NT2/D1 (cell line): ENCODE measurements around the gene HSPBAP1.

Source experiments
- DNase-seq: peaks from one replicate; pipeline ENCODE4 v3.0.0-alpha.2; 2011; ENCODE audit warnings: low read depth, low spot score
- H3K27me3 ChIP-seq: 2 replicates; pipeline ENCODE4 v1.6.0; 2011; ENCODE audit warnings: mild to moderate bottlenecking; ENCODE audit not compliant: insufficient read length, insufficient read depth
- H3K36me3 ChIP-seq: 2 replicates; pipeline ENCODE4 v1.6.1; 2011; ENCODE audit warnings: mild to moderate bottlenecking, low read length, mixed read lengths; ENCODE audit not compliant: insufficient read depth, insufficient read length
- H3K4me1 ChIP-seq: 2 replicates; pipeline ENCODE4 v1.5.1; 2011; ENCODE audit not compliant: insufficient read depth, insufficient read length
- H3K4me3 ChIP-seq: 2 replicates; pipeline ENCODE4 v1.5.1; 2011; ENCODE audit warnings: low read depth; ENCODE audit not compliant: insufficient read length
- H3K9ac ChIP-seq: 2 replicates; pipeline ENCODE4 v1.6.0; 2011; ENCODE audit warnings: low read depth; ENCODE audit not compliant: insufficient read length
- H3K9me3 ChIP-seq: 2 replicates; pipeline ENCODE4 v1.5.1; 2011; ENCODE audit warnings: mild to moderate bottlenecking, low read length; ENCODE audit not compliant: insufficient read depth
- SUZ12 ChIP-seq: IDR thresholded peaks from 2 replicates; pipeline ENCODE4 v1.6.1; 2011; ENCODE audit not compliant: insufficient read length, insufficient read depth; ENCODE audit errors: extremely low read depth
- YY1 ChIP-seq: IDR thresholded peaks from 2 replicates; pipeline ENCODE4 v1.6.1; 2011; ENCODE audit not compliant: insufficient read length, insufficient read depth
- ZNF274 ChIP-seq: IDR thresholded peaks from 2 replicates; pipeline ENCODE4 v1.6.1; 2011; ENCODE audit warnings: mild to moderate bottlenecking, low read depth, low read length

HSPBAP1 gene

GRCh38 chr3:122810734-122811133, 17.1 kb upstream of the HSPBAP1 start:
- H3K4me3 ChIP-seq = no peak overlapping the region
- H3K4me1 ChIP-seq = no peaks in the 10 kb centered on the region
- no peak overlapping the region for H3K9ac ChIP-seq
- DNase-seq = no peak
- H3K27me3 ChIP-seq = no peaks in the 10 kb centered on the region
- peaks cover 2% of the 10 kb centered on the region for H3K36me3 ChIP-seq
- TF ChIP-seq YY1 (no peak), ZNF274 (no peak)
- no peaks in the 10 kb centered on the region for H3K9me3 ChIP-seq

GRCh38 chr3:122803977-122804376, 10.3 kb upstream of the HSPBAP1 start:
- Histone ChIP-seq H3K9ac (no peak overlapping the region), H3K27me3 (no peaks in the 10 kb centered on the region), H3K36me3 (peaks cover 2% of the 10 kb centered on the region), H3K4me1 (no peaks in the 10 kb centered on the region), H3K4me3 (no peak overlapping the region), H3K9me3 (no peaks in the 10 kb centered on the region)
- DNase-seq = no peak
- TF ChIP-seq SUZ12 = no peak
- TF ChIP-seq YY1 = no peak
- TF ChIP-seq ZNF274 = no peak

GRCh38 chr3:122802323-122802722, 8.7 kb upstream of the HSPBAP1 start:
- Histone ChIP-seq H3K27me3 (no peaks in the 10 kb centered on the region), H3K36me3 (no peaks in the 10 kb centered on the region), H3K4me3 (no peak overlapping the region), H3K4me1 (no peaks in the 10 kb centered on the region), H3K9me3 (no peaks in the 10 kb centered on the region), H3K9ac (no peak overlapping the region)
- DNase-seq = no peak
- TF ChIP-seq YY1 (no peak), SUZ12 (no peak), ZNF274 (no peak)

- Histone ChIP-seq H3K27me3 (peaks cover 14% of the 10 kb centered on the region), H3K4me1 (no peaks in the 10 kb centered on the region), H3K4me3 (no peak overlapping the region), H3K9me3 (no peaks in the 10 kb centered on the region), H3K9ac (no peak overlapping the region), H3K36me3 (no peaks in the 10 kb centered on the region)
- no peak for TF ChIP-seq YY1
- no peak for TF ChIP-seq SUZ12
- TF ChIP-seq ZNF274 = no peak
- DNase-seq = no peak
Observed at GRCh38 chr3:122800706-122801237, 7.1 kb upstream of the HSPBAP1 start.

GRCh38 chr3:122800031-122800430, 6.4 kb upstream of the HSPBAP1 start:
- H3K9me3 ChIP-seq = no peaks in the 10 kb centered on the region
- DNase-seq = no peak
- H3K27me3 ChIP-seq = peaks cover 20% of the 10 kb centered on the region
- H3K36me3 ChIP-seq = no peaks in the 10 kb centered on the region
- H3K4me1 ChIP-seq = no peaks in the 10 kb centered on the region
- TF ChIP-seq YY1 (no peak), SUZ12 (no peak), ZNF274 (no peak)
- no peak overlapping the region for H3K4me3 ChIP-seq
- H3K9ac ChIP-seq = no peak overlapping the region

- no peaks in the 10 kb centered on the region for H3K4me1 ChIP-seq
- H3K4me3 ChIP-seq = no peak overlapping the region
- no peak overlapping the region for H3K9ac ChIP-seq
- TF ChIP-seq SUZ12 = no peak
- H3K27me3 ChIP-seq = peaks cover 20% of the 10 kb centered on the region
- no peaks in the 10 kb centered on the region for H3K9me3 ChIP-seq
- no peak for DNase-seq
- no peaks in the 10 kb centered on the region for H3K36me3 ChIP-seq
Observed at GRCh38 chr3:122799322-122799721, 5.7 kb upstream of the HSPBAP1 start.

GRCh38 chr3:122797291-122797690, 3.7 kb upstream of the HSPBAP1 start:
- Histone ChIP-seq H3K36me3 (no peaks in the 10 kb centered on the region), H3K4me3 (no peak overlapping the region), H3K9me3 (no peaks in the 10 kb centered on the region), H3K9ac (no peak overlapping the region), H3K27me3 (peaks cover 20% of the 10 kb centered on the region), H3K4me1 (no peaks in the 10 kb centered on the region)
- no peak for DNase-seq
- no peak for TF ChIP-seq ZNF274
- no peak for TF ChIP-seq SUZ12
- TF ChIP-seq YY1 = no peak

GRCh38 chr3:122795674-122796195, 2.1 kb upstream of the HSPBAP1 start:
- Histone ChIP-seq H3K27me3 (peaks cover 20% of the 10 kb centered on the region), H3K9me3 (no peaks in the 10 kb centered on the region), H3K36me3 (no peaks in the 10 kb centered on the region), H3K4me1 (no peaks in the 10 kb centered on the region), H3K9ac (peak overlapping the region; percentile 87), H3K4me3 (peak overlapping the region; percentile 82)
- TF ChIP-seq ZNF274 (no peak), SUZ12 (no peak), YY1 (no peak)
- no peak for DNase-seq
